ENCODE data around the gene HAAO. TPM values are rescaled to one million over a fixed set of nuclear protein-coding genes. Genes with fewer than 3 reads are reported as not detected.

HAAO gene
- total and polyA plus RNA-seq, 2 donors (not counting 1 experiment from before 2014, with no cell fraction given), result 6.4 to 17.6 TPM

GRCh38 chr2:42796427-42797248 lies 4.3 kb upstream of the HAAO start:
- no peak overlapping the region for H2AFZ ChIP-seq (ENCODE audit: insufficient read depth, low read depth, low read length, poor library complexity, severe bottlenecking)
- peak overlapping the region; percentile 57 for H3K27ac Mint-ChIP-seq
- DNase-seq (no peak), ATAC-seq (ENCODE audit: low read depth) (no peak)
- H3K4me1 Mint-ChIP-seq, result peaks cover 37% of the 10 kb centered on the region
- WGBS (ENCODE audit: insufficient coverage), result 100% methylated on average over 2 of the region's 7 CpGs
- ChIA-PET POLR2A (interaction anchor here (0.6 to 6.5 kb wide), 2 partner anchors 14 to 216 kb away, joined by 6 to 82 read pairs; no protein-coding TSS in a partner anchor), CTCF (interaction anchor here (1.0 kb wide), 1 partner anchor 15 kb away, joined by 4 read pairs; no protein-coding TSS in a partner anchor)
- peak overlapping the region; percentile 28 for H3K4me2 ChIP-seq (replicated peaks; ENCODE audit: low read depth, low read length, poor library complexity, severe bottlenecking)
- H3K4me3 ChIP-seq (ENCODE audit: control extremely low read depth in 1 of 5, extremely low read depth in 1 of 5, insufficient read depth in 1 of 5, low read depth in 2 of 5, low read length in 4 of 5), result peak overlapping the region in 1 of 5 experiments; percentile 22
- H3K9me3 Mint-ChIP-seq (ENCODE audit: insufficient read depth), result no peaks in the 10 kb centered on the region
- no peaks in the 10 kb centered on the region for H3K27me3 ChIP-seq (replicated peaks in 1 of 4; ENCODE audit: control extremely low read depth in 1 of 4, control insufficient read depth in 3 of 4, insufficient read depth in 4 of 4, low read length in 3 of 4)
- H3K4me3 Mint-ChIP-seq, result peak overlapping the region; percentile 73
- TF ChIP-seq EZH2 (IDR thresholded peaks at IDR 0.05; ENCODE audit: borderline replicate concordance, insufficient read depth, low read depth, low read length, poor library complexity, severe bottlenecking), result no peak
- TF ChIP-seq, protein P1, sequence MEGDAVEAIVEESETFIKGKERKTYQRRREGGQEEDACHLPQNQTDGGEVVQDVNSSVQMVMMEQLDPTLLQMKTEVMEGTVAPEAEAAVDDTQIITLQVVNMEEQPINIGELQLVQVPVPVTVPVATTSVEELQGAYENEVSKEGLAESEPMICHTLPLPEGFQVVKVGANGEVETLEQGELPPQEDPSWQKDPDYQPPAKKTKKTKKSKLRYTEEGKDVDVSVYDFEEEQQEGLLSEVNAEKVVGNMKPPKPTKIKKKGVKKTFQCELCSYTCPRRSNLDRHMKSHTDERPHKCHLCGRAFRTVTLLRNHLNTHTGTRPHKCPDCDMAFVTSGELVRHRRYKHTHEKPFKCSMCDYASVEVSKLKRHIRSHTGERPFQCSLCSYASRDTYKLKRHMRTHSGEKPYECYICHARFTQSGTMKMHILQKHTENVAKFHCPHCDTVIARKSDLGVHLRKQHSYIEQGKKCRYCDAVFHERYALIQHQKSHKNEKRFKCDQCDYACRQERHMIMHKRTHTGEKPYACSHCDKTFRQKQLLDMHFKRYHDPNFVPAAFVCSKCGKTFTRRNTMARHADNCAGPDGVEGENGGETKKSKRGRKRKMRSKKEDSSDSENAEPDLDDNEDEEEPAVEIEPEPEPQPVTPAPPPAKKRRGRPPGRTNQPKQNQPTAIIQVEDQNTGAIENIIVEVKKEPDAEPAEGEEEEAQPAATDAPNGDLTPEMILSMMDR (IDR thresholded peaks at IDR 0.05), result no peak
- no peaks in the 10 kb centered on the region for H3K9me3 ChIP-seq (ENCODE audit: control extremely low read depth in 1 of 3, control insufficient read depth in 2 of 3, insufficient read depth in 1 of 3, low read length in 2 of 3)
- H3K27me3 Mint-ChIP-seq, result no peaks in the 10 kb centered on the region
- peak overlapping the region in 1 of 2 donors; percentile 69 for H3K27ac ChIP-seq (ENCODE audit: low read length in 2 of 2)
- intact Hi-C loops (cut with micrococcal nuclease), result no loop called here
- peaks cover 17 to 31% of the 10 kb centered on the region in 2 donors for H3K4me1 ChIP-seq (ENCODE audit: control insufficient read depth in 2 of 2, insufficient read depth in 2 of 2, low read length in 2 of 2)
- no peak overlapping the region for H3K9ac ChIP-seq (ENCODE audit: low read length)
- H3K36me3 ChIP-seq (replicated peaks in 1 of 2; ENCODE audit: control extremely low read depth in 1 of 2, control insufficient read depth in 1 of 2, extremely low read depth in 1 of 2, insufficient read depth in 2 of 2, low read length in 1 of 2), result no peaks in the 10 kb centered on the region
- no peaks in the 10 kb centered on the region for H4K20me1 ChIP-seq (ENCODE audit: control insufficient read depth, insufficient read depth, low read length, poor library complexity, severe bottlenecking)
- peaks cover 11% of the 10 kb centered on the region for H3K79me2 ChIP-seq (ENCODE audit: control insufficient read depth, insufficient read depth, low read length)

DNA sequence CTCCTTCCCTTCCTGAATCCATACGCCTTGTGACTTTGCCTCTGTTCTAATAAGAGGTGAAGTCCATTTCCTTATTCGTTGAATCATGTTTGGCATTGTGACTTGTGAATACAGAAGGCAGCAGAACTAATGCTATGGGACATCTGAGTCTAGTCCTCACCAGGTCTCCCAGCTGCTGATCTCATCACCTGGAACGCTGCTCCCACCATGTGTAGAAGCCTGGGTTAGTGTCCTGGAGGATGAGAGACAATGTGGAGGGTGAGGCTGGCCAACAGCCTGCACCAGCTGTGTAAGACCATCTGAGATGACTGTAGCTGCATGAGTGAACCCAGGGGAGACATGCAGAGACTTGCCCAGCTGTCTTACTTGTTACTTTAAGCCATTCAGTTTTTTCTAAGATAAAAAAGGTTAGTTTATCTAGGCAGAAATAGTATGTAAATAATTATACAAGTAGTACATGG lies 3.5 kb upstream of the HAAO start:
- no peak overlapping the region for H2AFZ ChIP-seq (ENCODE audit: insufficient read depth, low read depth, low read length, poor library complexity, severe bottlenecking)
- H3K9ac ChIP-seq (ENCODE audit: low read length), result no peak overlapping the region
- H3K4me2 ChIP-seq (replicated peaks; ENCODE audit: low read depth, low read length, poor library complexity, severe bottlenecking), result peak overlapping the region; percentile 28

More for the DNA sequence above, 3.5 kb upstream of the HAAO start:
- CTCF ChIA-PET, result interaction anchor here (1.0 kb wide), 1 partner anchor 15 kb away, joined by 4 read pairs; no protein-coding TSS in a partner anchor
- peak overlapping the region in 1 of 2 donors; percentile 69 for H3K27ac ChIP-seq (ENCODE audit: low read length in 2 of 2)
- intact Hi-C loops (cut with micrococcal nuclease), result no loop called here
- H3K36me3 ChIP-seq (replicated peaks in 1 of 2; ENCODE audit: control extremely low read depth in 1 of 2, control insufficient read depth in 1 of 2, extremely low read depth in 1 of 2, insufficient read depth in 2 of 2, low read length in 1 of 2), result no peaks in the 10 kb centered on the region
- H3K27me3 Mint-ChIP-seq, result no peaks in the 10 kb centered on the region
- no peak for TF ChIP-seq EZH2 (IDR thresholded peaks at IDR 0.05; ENCODE audit: borderline replicate concordance, insufficient read depth, low read depth, low read length, poor library complexity, severe bottlenecking)
- TF ChIP-seq, protein P1 (IDR thresholded peaks at IDR 0.05), result no peak
- 70% methylated on average over 1 of the region's 3 CpGs for WGBS (ENCODE audit: insufficient coverage)
- H3K9me3 Mint-ChIP-seq (ENCODE audit: insufficient read depth), result no peaks in the 10 kb centered on the region
- peak overlapping the region; percentile 15 for H3K27ac Mint-ChIP-seq
- H3K4me3 ChIP-seq (ENCODE audit: control extremely low read depth in 1 of 5, extremely low read depth in 1 of 5, insufficient read depth in 1 of 5, low read depth in 2 of 5, low read length in 4 of 5), result no peak overlapping the region
- no peaks in the 10 kb centered on the region for H3K27me3 ChIP-seq (replicated peaks in 1 of 4; ENCODE audit: control extremely low read depth in 1 of 4, control insufficient read depth in 3 of 4, insufficient read depth in 4 of 4, low read length in 3 of 4)
- H3K79me2 ChIP-seq (ENCODE audit: control insufficient read depth, insufficient read depth, low read length), result peaks cover 19% of the 10 kb centered on the region
- no peaks in the 10 kb centered on the region for H3K9me3 ChIP-seq (ENCODE audit: control extremely low read depth in 1 of 3, control insufficient read depth in 2 of 3, insufficient read depth in 1 of 3, low read length in 2 of 3)
- peak overlapping the region; percentile 24 for H3K4me3 Mint-ChIP-seq
- ATAC-seq (ENCODE audit: low read depth) (no peak), DNase-seq (peak; percentile 27)
- H3K4me1 ChIP-seq (ENCODE audit: control insufficient read depth in 2 of 2, insufficient read depth in 2 of 2, low read length in 2 of 2), result peaks cover 18 to 37% of the 10 kb centered on the region in 2 donors
- H3K4me1 Mint-ChIP-seq, result peaks cover 45% of the 10 kb centered on the region
- no peaks in the 10 kb centered on the region for H4K20me1 ChIP-seq (ENCODE audit: control insufficient read depth, insufficient read depth, low read length, poor library complexity, severe bottlenecking)
- POLR2A ChIA-PET, result interaction anchor here (0.6 to 6.5 kb wide), 2 partner anchors 15 to 217 kb away, joined by 6 to 82 read pairs; no protein-coding TSS in a partner anchor

Data from B cell (primary cell).